Suppressor macrophage treated with lipopolysaccharide for 1 hour (primary cell): ENCODE results near the gene TBC1D5.

ENCODE experiments used
- DNase-seq, 3 donors: peaks; one replicate each; pipeline ENCODE4 v3.0.0-alpha.2; 2020 to 2022

TBC1D5 gene

GRCh38 chr3:17585394-17586325 lies 156.8 kb downstream of the TBC1D5 start:
- DNase-seq = no peak

- DNase-seq = no peak
These were observed 158.4 kb downstream of the TBC1D5 start for GRCh38 chr3:17584066-17584465.

GRCh38 chr3:17583530-17583929 lies 158.9 kb downstream of the TBC1D5 start:
- DNase-seq = no peak

GRCh38 chr3:17581421-17582080 lies 160.9 kb downstream of the TBC1D5 start:
- DNase-seq = no peak

GRCh38 chr3:17580901-17581300 lies 161.5 kb downstream of the TBC1D5 start:
- peak; percentile 38 to 46 (median 45) for DNase-seq

- DNase-seq = no peak
These were observed 163.0 kb downstream of the TBC1D5 start for GRCh38 chr3:17579289-17580031.

GRCh38 chr3:17577796-17578520 lies 164.5 kb downstream of the TBC1D5 start:
- DNase-seq = no peak

GRCh38 chr3:17573396-17573795 lies 169.0 kb downstream of the TBC1D5 start:
- DNase-seq = no peak

- DNase-seq = no peak
These were observed 170.7 kb downstream of the TBC1D5 start for GRCh38 chr3:17571686-17572085.

- DNase-seq = no peak
These were observed 179.6 kb downstream of the TBC1D5 start for GRCh38 chr3:17562845-17563244.

- no peak for DNase-seq
These were observed 183.9 kb downstream of the TBC1D5 start for GRCh38 chr3:17558565-17558964.

- no peak for DNase-seq
These were observed 184.5 kb downstream of the TBC1D5 start for GRCh38 chr3:17557749-17558463.

- no peak for DNase-seq
These were observed 186.9 kb downstream of the TBC1D5 start for GRCh38 chr3:17555525-17555924.

GRCh38 chr3:17554078-17554477 lies 188.4 kb downstream of the TBC1D5 start:
- DNase-seq = no peak

- DNase-seq = no peak
These were observed 189.4 kb downstream of the TBC1D5 start for GRCh38 chr3:17553080-17553479.

- no peak for DNase-seq
These were observed 190.1 kb downstream of the TBC1D5 start for GRCh38 chr3:17552351-17552750.

- DNase-seq = no peak
These were observed 190.5 kb downstream of the TBC1D5 start for GRCh38 chr3:17551895-17552294.

- DNase-seq = no peak
These were observed 191.1 kb downstream of the TBC1D5 start for GRCh38 chr3:17551333-17551732.

GRCh38 chr3:17550624-17551023 lies 191.8 kb downstream of the TBC1D5 start:
- DNase-seq = no peak

- no peak for DNase-seq
These were observed 195.8 kb downstream of the TBC1D5 start for GRCh38 chr3:17546500-17547255.

- DNase-seq = peak in 1 of 3 donors; percentile 1
These were observed 197.8 kb downstream of the TBC1D5 start for GRCh38 chr3:17544632-17545031.
